Measurements from ENCODE around the gene BEND3.

GRCh38 chr6:107060704-107061103 lies 54.6 kb downstream of the BEND3 start:
- no peak for TF ChIP-seq CTCF (IDR thresholded peaks at IDR 0.05 in 2 of 3, conservative IDR thresholded peaks at IDR 0.05 in 1 of 3; ENCODE audit: control insufficient read depth in 2 of 3, extremely low read depth in 1 of 3, insufficient read depth in 1 of 3, low read depth in 3 of 3, low read length in 3 of 3)
- TF ChIP-seq PRDM15 (CRISPR knock-in tag; IDR thresholded peaks at IDR 0.05), result no peak
- TF ChIP-seq POLR2AphosphoS5 (IDR thresholded peaks at IDR 0.05; ENCODE audit: low read length), result no peak
- no peak for TF ChIP-seq BACH1 (IDR thresholded peaks at IDR 0.05; ENCODE audit: borderline replicate concordance)
- no peak for TF ChIP-seq SMC3 (IDR thresholded peaks at IDR 0.05; ENCODE audit: borderline replicate concordance, low read length)

Measured in GM12878 (cell line).